Hepatocyte (in vitro differentiated cells): ENCODE measurements around the gene SYTL3. TPM values are rescaled to one million over a fixed set of nuclear protein-coding genes. Genes with fewer than 3 reads are reported as not detected.

Experiments used
- DNase-seq: peaks from one replicate; pipeline ENCODE4 v3.0.0-alpha.2; 2016; ENCODE audit warnings: low spot score
- H2AFZ ChIP-seq: fragments of 200-600 bp; sonication (generic); 2 replicates; pipeline ENCODE4 v1.6.0; 2016; ENCODE audit warnings: antibody characterized with exemption, mild to moderate bottlenecking
- H3K27ac ChIP-seq: fragments of 200-600 bp; sonication (generic); 2 replicates; pipeline ENCODE4 v1.5.1; 2016; ENCODE audit warnings: mild to moderate bottlenecking
- H3K27me3 ChIP-seq: fragments of 200-600 bp; sonication (generic); 2 replicates; pipeline ENCODE4 v1.6.1; 2016
- H3K36me3 ChIP-seq: fragments of 200-600 bp; sonication (generic); replicated peaks from 2 replicates; pipeline ENCODE4 v1.5.1; 2016; ENCODE audit warnings: low read depth; ENCODE audit not compliant: insufficient read depth
- H3K4me1 ChIP-seq: fragments of 200-600 bp; sonication (generic); 2 replicates; pipeline ENCODE4 v1.5.1; 2016; ENCODE audit warnings: mild to moderate bottlenecking, moderate library complexity; ENCODE audit not compliant: insufficient read depth
- H3K4me2 ChIP-seq: fragments of 200-600 bp; sonication (generic); 2 replicates; pipeline ENCODE4 v1.6.0; 2016
- H3K4me3 ChIP-seq: fragments of 200-600 bp; sonication (generic); 2 replicates; pipeline ENCODE4 v1.5.1; 2016; ENCODE audit warnings: mild to moderate bottlenecking
- H3K79me2 ChIP-seq: fragments of 200-600 bp; sonication (generic); 2 replicates; pipeline ENCODE4 v1.6.0; 2017; ENCODE audit warnings: mild to moderate bottlenecking
- H3K9me2 ChIP-seq: fragments of 200-600 bp; sonication (generic); replicated peaks from 2 replicates; pipeline ENCODE4 v1.6.0; 2017; ENCODE audit warnings: mild to moderate bottlenecking; ENCODE audit not compliant: insufficient read depth
- H3K9me3 ChIP-seq: fragments of 200-600 bp; sonication (generic); 2 replicates; pipeline ENCODE4 v1.5.1; 2016; ENCODE audit warnings: low read depth, mild to moderate bottlenecking
- H4K20me1 ChIP-seq: fragments of 200-600 bp; sonication (generic); 2 replicates; pipeline ENCODE4 v1.6.0; 2016; ENCODE audit warnings: mild to moderate bottlenecking; ENCODE audit not compliant: insufficient read depth, poor library complexity, severe bottlenecking
- EZH2 ChIP-seq: fragments of 200-600 bp; sonication (generic); IDR thresholded peaks from 2 replicates; pipeline ENCODE4 v1.6.1; 2016; ENCODE audit warnings: antibody characterized with exemption, mild to moderate bottlenecking, borderline replicate concordance
- EZH2phosphoT487 ChIP-seq: fragments of 200-600 bp; sonication (generic); IDR thresholded peaks from one replicate; pipeline ENCODE4 v1.6.1; 2018; ENCODE audit warnings: antibody characterized with exemption, mild to moderate bottlenecking, low read depth, moderate library complexity; ENCODE audit not compliant: unreplicated experiment, severe bottlenecking
- WGBS: methylation state at CpG from one replicate; pipeline ENCODE4 v1.1.6; 2016; ENCODE audit warnings: low lambda C conversion rate; ENCODE audit errors: missing lambda C conversion rate; 5-methylcytosine and 5-hydroxymethylcytosine counted together
- polyA plus RNA-seq: library from polyadenylated mRNA; unstranded; fragments of >200 nt; fragmentation: Nextera tagmentation; extraction: Ambion mirVana; gene quantifications from 2 replicates; pipeline ENCODE4 v1.2.1, GENCODE V29; 2016
- total RNA-seq: library from RNA; depleted of rRNA; stranded (reverse); fragments of >200 nt; gene quantifications from 2 replicates; pipeline ENCODE4 v1.2.3, GENCODE V29; 2014
- TF ChIP-seq, protein P1 (sequence below): fragments of 200-600 bp; sonication (generic); IDR thresholded peaks from 2 replicates; pipeline ENCODE4 v1.5.1; 2016; ENCODE audit warnings: antibody characterized with exemption, mild to moderate bottlenecking; ENCODE audit not compliant: poor library complexity

Gene SYTL3
- total and polyA plus RNA-seq, 2 experiments from 2014 or later = 1.4 to 1.5 TPM

- H3K79me2 ChIP-seq = no peaks in the 10 kb centered on the region
- no peaks in the 10 kb centered on the region for H3K9me3 ChIP-seq
- no peak overlapping the region for H2AFZ ChIP-seq
- no peak overlapping the region for H3K4me3 ChIP-seq
- no peaks in the 10 kb centered on the region for H3K36me3 ChIP-seq
- no peaks in the 10 kb centered on the region for H4K20me1 ChIP-seq
- WGBS = 70% methylated on average over 14 of the region's 14 CpGs
- no peak overlapping the region for H3K4me2 ChIP-seq
- H3K9me2 ChIP-seq = no peaks in the 10 kb centered on the region
- peak overlapping the region; percentile 65 for H3K27ac ChIP-seq
- H3K4me1 ChIP-seq = peaks cover 32% of the 10 kb centered on the region
- no peaks in the 10 kb centered on the region for H3K27me3 ChIP-seq
- no peak for DNase-seq
- TF ChIP-seq, protein P1, sequence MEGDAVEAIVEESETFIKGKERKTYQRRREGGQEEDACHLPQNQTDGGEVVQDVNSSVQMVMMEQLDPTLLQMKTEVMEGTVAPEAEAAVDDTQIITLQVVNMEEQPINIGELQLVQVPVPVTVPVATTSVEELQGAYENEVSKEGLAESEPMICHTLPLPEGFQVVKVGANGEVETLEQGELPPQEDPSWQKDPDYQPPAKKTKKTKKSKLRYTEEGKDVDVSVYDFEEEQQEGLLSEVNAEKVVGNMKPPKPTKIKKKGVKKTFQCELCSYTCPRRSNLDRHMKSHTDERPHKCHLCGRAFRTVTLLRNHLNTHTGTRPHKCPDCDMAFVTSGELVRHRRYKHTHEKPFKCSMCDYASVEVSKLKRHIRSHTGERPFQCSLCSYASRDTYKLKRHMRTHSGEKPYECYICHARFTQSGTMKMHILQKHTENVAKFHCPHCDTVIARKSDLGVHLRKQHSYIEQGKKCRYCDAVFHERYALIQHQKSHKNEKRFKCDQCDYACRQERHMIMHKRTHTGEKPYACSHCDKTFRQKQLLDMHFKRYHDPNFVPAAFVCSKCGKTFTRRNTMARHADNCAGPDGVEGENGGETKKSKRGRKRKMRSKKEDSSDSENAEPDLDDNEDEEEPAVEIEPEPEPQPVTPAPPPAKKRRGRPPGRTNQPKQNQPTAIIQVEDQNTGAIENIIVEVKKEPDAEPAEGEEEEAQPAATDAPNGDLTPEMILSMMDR = no peak
- TF ChIP-seq EZH2phosphoT487 = no peak
- TF ChIP-seq EZH2 = no peak
These were observed 16.9 kb downstream of the SYTL3 start for GRCh38 chr6:158666628-158667359.

DNA sequence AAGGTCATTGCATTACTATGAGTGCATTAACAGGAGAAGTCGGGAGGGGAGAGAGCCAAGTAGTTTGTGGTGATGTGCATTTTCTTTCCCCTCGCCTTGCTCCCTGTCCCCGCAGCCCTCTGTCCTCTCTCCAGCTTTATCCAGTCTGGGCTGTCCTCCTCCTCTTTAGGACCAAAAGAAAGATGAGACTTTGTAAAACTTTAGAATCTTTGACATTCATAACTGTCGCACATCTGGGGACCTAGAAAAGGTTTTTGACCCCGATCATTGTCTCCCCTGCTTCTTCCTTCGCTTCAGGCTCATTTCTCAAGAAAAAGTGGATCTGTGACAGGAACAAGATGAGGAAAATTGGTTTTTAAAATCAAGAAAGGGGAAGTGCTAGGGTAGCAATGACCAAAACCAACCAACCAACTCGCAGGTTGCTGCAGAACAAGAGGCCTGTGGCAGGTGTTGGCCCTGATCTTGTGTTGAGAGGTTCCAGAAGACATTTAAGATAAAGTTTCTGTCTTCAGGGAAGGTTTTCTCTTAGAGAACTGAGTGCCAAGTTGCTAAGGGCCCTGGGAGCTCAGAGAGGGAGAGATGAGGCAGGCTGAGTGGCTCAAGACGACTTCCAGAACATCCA, 17.6 kb downstream of the SYTL3 start:
- H2AFZ ChIP-seq = no peak overlapping the region
- H3K4me1 ChIP-seq = peaks cover 30% of the 10 kb centered on the region
- TF ChIP-seq EZH2 = no peak
- TF ChIP-seq, protein P1 = no peak
- TF ChIP-seq EZH2phosphoT487 = no peak
- H4K20me1 ChIP-seq = no peaks in the 10 kb centered on the region
- H3K9me2 ChIP-seq = no peaks in the 10 kb centered on the region
- H3K27me3 ChIP-seq = no peaks in the 10 kb centered on the region
- no peaks in the 10 kb centered on the region for H3K79me2 ChIP-seq
- H3K4me3 ChIP-seq = no peak overlapping the region
- no peaks in the 10 kb centered on the region for H3K36me3 ChIP-seq
- H3K9me3 ChIP-seq = no peaks in the 10 kb centered on the region
- WGBS = 85% methylated on average over 8 of the region's 8 CpGs
- peak overlapping the region; percentile 39 for H3K27ac ChIP-seq
- no peak overlapping the region for H3K4me2 ChIP-seq
- DNase-seq = no peak

GRCh38 chr6:158668707-158669103, 18.9 kb downstream of the SYTL3 start:
- WGBS = 77% methylated on average over 7 of the region's 7 CpGs
- TF ChIP-seq, protein P1 = no peak
- TF ChIP-seq EZH2phosphoT487 (no peak), EZH2 (no peak)
- H3K4me2 ChIP-seq = no peak overlapping the region

More at GRCh38 chr6:158668707-158669103, 18.9 kb downstream of the SYTL3 start:
- Histone ChIP-seq H2AFZ (no peak overlapping the region), H3K27me3 (no peaks in the 10 kb centered on the region), H3K4me1 (peaks cover 18% of the 10 kb centered on the region), H3K27ac (no peak overlapping the region), H3K4me3 (no peak overlapping the region), H3K9me2 (no peaks in the 10 kb centered on the region), H3K9me3 (no peaks in the 10 kb centered on the region), H4K20me1 (no peaks in the 10 kb centered on the region), H3K36me3 (no peaks in the 10 kb centered on the region), H3K79me2 (no peaks in the 10 kb centered on the region)
- DNase-seq = no peak
